T-cell (primary cell): ENCODE data around the gene ESR1. TPM values are rescaled to one million over a fixed set of nuclear protein-coding genes. Genes with fewer than 3 reads are reported as not detected.
"Not testable (repeated sequence)": the region's sequence is repeated elsewhere in the genome, so short reads cannot be mapped to it uniquely, and the experiment has no call there.

Experiments
- ATAC-seq, 4 experiments: fragments of 200-7000 bp in 3 of 4; fragments of 150-1000 bp in 1 of 4; cut with Tn5 transposase; replicated peaks in 1 of 4; 1 replicate in 3 of 4; 2 replicates in 1 of 4; pipeline ENCODE4 v1.10.0; 2021; ENCODE audit warnings: moderate library complexity in 3 of 4, mild to moderate bottlenecking in 2 of 4, moderate number of reproducible peaks in 1 of 4
- CTCF ChIA-PET, 2 donors: fragments of 300-600 bp; sonication (Branson Sonifier 250); formaldehyde crosslinking; loops; one replicate each; lab custom pipeline; 2022; ENCODE audit warnings: antibody characterized with exemption in 2 of 2; lab: Charles Lee
- POLR2A ChIA-PET, 2 donors: fragments of 300-600 bp; sonication (Branson Sonifier 250); formaldehyde crosslinking; loops; one replicate each; lab custom pipeline; 2022; ENCODE audit warnings: antibody characterized with exemption in 2 of 2; lab: Charles Lee
- DNase-seq, 35 experiments: peaks; one replicate each; pipeline versions ENCODE4 v3.0.0 to v3.0.0-alpha.2; 2013 to 2023
- H3K27ac ChIP-seq: one replicate; pipeline ENCODE4 v1.5.1; 2013; ENCODE audit warnings: low read length
- H3K27me3 ChIP-seq, 2 experiments: replicated peaks in 1 of 2; 1 replicate in 1 of 2; 2 replicates in 1 of 2; pipeline versions ENCODE4 v1.6.1 to v1.7.0; 2013; ENCODE audit warnings: low read length in 1 of 2, mixed read lengths in 1 of 2; ENCODE audit not compliant: control insufficient read depth in 2 of 2, insufficient read depth in 2 of 2; ENCODE audit errors: extremely low read depth in 1 of 2
- H3K36me3 ChIP-seq, 2 donors: 1 replicate in 1 of 2; 2 replicates in 1 of 2; pipeline versions ENCODE4 v1.6.1 to v1.7.0; 2013; ENCODE audit warnings: low read length in 1 of 2; ENCODE audit not compliant: control insufficient read depth in 2 of 2, insufficient read depth in 1 of 2; ENCODE audit errors: extremely low read depth in 1 of 2
- H3K4me1 ChIP-seq, 2 experiments: 1 replicate in 1 of 2; 2 replicates in 1 of 2; pipeline versions ENCODE4 v1.6.1 to v1.7.0; 2013; ENCODE audit warnings: low read length in 2 of 2, mixed read lengths in 1 of 2; ENCODE audit not compliant: insufficient read depth in 2 of 2, control insufficient read depth in 1 of 2; ENCODE audit errors: extremely low read depth in 1 of 2
- H3K4me3 ChIP-seq, 2 donors: 1 replicate in 1 of 2; 2 replicates in 1 of 2; pipeline versions ENCODE4 v1.5.1 to v1.7.0; 2013; ENCODE audit warnings: mild to moderate bottlenecking in 2 of 2, low read length in 1 of 2, moderate library complexity in 1 of 2; ENCODE audit not compliant: control insufficient read depth in 1 of 2; ENCODE audit errors: extremely low read depth in 1 of 2
- H3K9me3 ChIP-seq: 2 replicates; pipeline ENCODE4 v1.7.0; 2013
- H3K27ac Mint-ChIP-seq, 2 donors: one replicate each; pipeline ENCODE4 v1.8.0; 2020 to 2021; ENCODE audit warnings: mild to moderate bottlenecking in 2 of 2, mixed read lengths in 2 of 2
- H3K27me3 Mint-ChIP-seq, 2 donors: one replicate each; pipeline ENCODE4 v1.8.0; 2021 to 2022; ENCODE audit warnings: mixed read lengths in 2 of 2
- H3K36me3 Mint-ChIP-seq: one replicate; pipeline ENCODE4 v1.8.0; 2021; ENCODE audit warnings: mixed read lengths
- H3K4me1 Mint-ChIP-seq, 3 donors: one replicate each; pipeline ENCODE4 v1.8.0; 2020 to 2022; ENCODE audit warnings: mixed read lengths in 3 of 3, mild to moderate bottlenecking in 1 of 3
- H3K4me3 Mint-ChIP-seq, 3 donors: one replicate each; pipeline ENCODE4 v1.8.0; 2020 to 2022; ENCODE audit warnings: mild to moderate bottlenecking in 3 of 3, mixed read lengths in 3 of 3, moderate library complexity in 3 of 3
- H3K9me3 Mint-ChIP-seq, 3 donors: one replicate each; pipeline ENCODE4 v1.8.0; 2020 to 2022; ENCODE audit warnings: mixed read lengths in 3 of 3
- WGBS: methylation state at CpG from one replicate; pipeline ENCODE4 v1.1.5; 2013; ENCODE audit warnings: missing lambda C conversion rate; ENCODE audit not compliant: insufficient coverage; 5-methylcytosine and 5-hydroxymethylcytosine counted together
- total RNA-seq, 35 experiments: library from RNA in 6 of 35; stranded (reverse) in 6 of 35; fragments of 120-200 nt in 1 of 35; gene quantifications; one replicate each; pipeline versions ENCODE4 v1.2.1 to v1.2.4 and lab custom pipeline; 2013 to 2026

Gene ESR1
- total RNA-seq, 5 donors from 2014 or later (not counting 1 experiment from before 2014, with no cell fraction given): 1.5 to 7.3 (median 5.8) TPM

DNA sequence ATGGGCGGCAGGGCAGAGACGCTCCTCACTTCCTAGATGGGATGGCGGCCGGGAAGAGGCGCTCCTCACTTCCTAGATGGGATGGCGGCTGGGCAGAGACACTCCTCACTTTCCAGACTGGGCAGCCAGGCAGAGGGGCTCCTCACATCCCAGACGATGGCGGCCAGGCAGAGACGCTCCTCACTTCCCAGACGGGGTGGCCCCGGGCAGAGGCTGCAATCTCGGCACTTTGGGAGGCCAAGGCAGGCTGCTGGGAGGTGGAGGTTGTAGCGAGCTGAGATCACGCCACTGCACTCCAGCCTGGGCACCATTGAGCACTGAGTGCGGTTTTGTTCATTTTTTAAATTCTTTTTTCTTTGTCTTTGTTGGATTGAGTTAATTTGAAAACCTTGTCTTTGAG, 92.3 kb downstream of the ESR1 start:
- H3K4me1 Mint-ChIP-seq, H3K4me3 ChIP-seq, H3K4me3 Mint-ChIP-seq, CTCF ChIA-PET, H3K9me3 ChIP-seq, H3K27ac ChIP-seq, POLR2A ChIA-PET, H3K27me3 Mint-ChIP-seq, H3K27me3 ChIP-seq, H3K36me3 ChIP-seq, H3K4me1 ChIP-seq, DNase-seq, H3K27ac Mint-ChIP-seq, ATAC-seq: not testable (repeated sequence)
- no CpG with 5 or more reads among the region's 15 CpGs for WGBS
- Mint-ChIP-seq H3K9me3 (peaks cover 4 to 25% (median 15%) of the 10 kb centered on the region in 3 donors), H3K36me3 (peaks cover 28% of the 10 kb centered on the region)

DNA sequence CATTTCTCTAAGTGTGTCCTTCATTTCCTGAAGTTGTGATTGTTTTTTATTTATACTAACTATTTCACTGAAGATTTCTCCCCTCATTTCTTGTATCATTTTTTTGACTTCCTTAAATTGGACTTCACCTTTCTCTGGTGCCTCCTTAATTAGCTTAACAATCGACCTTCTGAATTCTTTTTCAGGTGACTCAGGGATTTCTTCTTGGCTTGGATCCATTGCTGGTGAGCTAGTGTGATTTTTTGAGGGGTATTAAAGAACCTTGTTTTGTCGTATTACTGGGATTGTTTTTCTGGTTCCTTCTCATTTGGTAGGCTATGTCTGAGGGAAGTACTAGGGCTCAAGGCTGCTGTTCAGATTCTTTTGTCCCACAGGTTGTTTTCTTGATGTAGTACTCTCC, 92.8 kb downstream of the ESR1 start:
- ChIA-PET CTCF (no interaction called here), POLR2A (no interaction called here)
- no peak for ATAC-seq
- H3K27me3 ChIP-seq: no peaks in the 10 kb centered on the region
- H3K4me1 ChIP-seq: no peaks in the 10 kb centered on the region
- Mint-ChIP-seq H3K9me3 (peaks cover 4 to 25% (median 15%) of the 10 kb centered on the region in 3 donors), H3K4me3 (no peak overlapping the region), H3K4me1 (no peaks in the 10 kb centered on the region), H3K36me3 (peaks cover 26% of the 10 kb centered on the region), H3K27me3 (peaks cover 0 to 6% of the 10 kb centered on the region in 2 donors), H3K27ac (no peak overlapping the region)
- no peak for DNase-seq
- no peak overlapping the region for H3K27ac ChIP-seq
- no peaks in the 10 kb centered on the region for H3K36me3 ChIP-seq
- H3K9me3 ChIP-seq: no peaks in the 10 kb centered on the region
- no peak overlapping the region for H3K4me3 ChIP-seq
- WGBS: 50% methylated on average over 1 of the region's 2 CpGs

DNA sequence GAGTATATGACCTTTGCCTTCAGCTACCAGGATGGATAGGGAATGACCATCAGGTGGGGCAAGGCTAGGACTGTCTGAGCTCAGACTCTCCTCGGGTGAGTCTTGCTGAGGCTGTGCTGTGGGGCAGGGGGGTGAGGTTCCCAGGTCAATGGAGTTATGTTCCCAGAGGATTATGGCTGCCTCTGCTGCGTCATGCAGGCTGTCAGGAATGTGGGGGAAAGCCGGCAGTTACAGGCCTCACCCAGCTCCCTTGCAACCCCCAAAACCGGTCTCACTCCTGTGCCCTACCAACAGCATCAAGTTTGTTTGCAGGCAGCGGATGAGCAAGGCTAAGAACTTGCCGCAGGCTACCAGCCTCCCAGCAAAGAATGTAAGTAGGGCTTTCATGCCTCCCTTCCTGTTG, 93.5 kb downstream of the ESR1 start:
- H3K27me3 ChIP-seq: no peaks in the 10 kb centered on the region
- DNase-seq (no peak), ATAC-seq (no peak)
- ChIA-PET POLR2A (no interaction called here), CTCF (no interaction called here)
- H3K9me3 ChIP-seq: no peaks in the 10 kb centered on the region
- H3K36me3 Mint-ChIP-seq: peaks cover 26% of the 10 kb centered on the region
- H3K9me3 Mint-ChIP-seq: peaks cover 4 to 25% (median 15%) of the 10 kb centered on the region in 3 donors
- H3K4me3 ChIP-seq: no peak overlapping the region
- no peak overlapping the region for H3K27ac Mint-ChIP-seq
- 67% methylated on average over 1 of the region's 6 CpGs for WGBS
- peaks cover 0 to 6% of the 10 kb centered on the region in 2 donors for H3K27me3 Mint-ChIP-seq
- H3K4me3 Mint-ChIP-seq: no peak overlapping the region
- no peak overlapping the region for H3K27ac ChIP-seq
- no peaks in the 10 kb centered on the region for H3K36me3 ChIP-seq
- no peaks in the 10 kb centered on the region for H3K4me1 Mint-ChIP-seq
- no peaks in the 10 kb centered on the region for H3K4me1 ChIP-seq

GRCh38 chr6:151904631-151905030, 97.1 kb downstream of the ESR1 start:
- CTCF ChIA-PET: no interaction called here
- no peaks in the 10 kb centered on the region for H3K4me1 Mint-ChIP-seq
- no CpG with 5 or more reads among the region's 4 CpGs for WGBS

DNA sequence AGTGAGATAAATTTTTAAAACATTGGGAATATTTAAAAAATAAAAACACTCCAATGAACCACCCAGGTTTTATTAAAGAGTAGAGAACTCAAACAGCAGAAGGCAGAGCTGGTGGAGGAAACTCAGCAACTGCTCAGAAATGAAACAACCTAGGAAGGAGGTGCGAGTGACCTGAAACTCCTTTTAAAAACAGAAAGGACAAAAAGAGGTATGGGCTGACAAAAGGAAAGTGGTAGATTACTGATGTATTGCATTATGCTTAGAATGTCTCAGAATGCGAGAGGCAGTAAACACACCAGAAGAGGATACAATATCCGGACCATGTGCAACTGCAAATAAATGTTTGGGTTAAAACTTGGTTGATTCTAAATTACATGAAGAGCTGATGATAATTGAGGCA, 97.6 kb downstream of the ESR1 start:
- Mint-ChIP-seq H3K4me1 (no peaks in the 10 kb centered on the region), H3K27ac (no peak overlapping the region), H3K36me3 (peaks cover 14% of the 10 kb centered on the region), H3K27me3 (peaks cover 0 to 6% of the 10 kb centered on the region in 2 donors), H3K4me3 (no peak overlapping the region), H3K9me3 (peaks cover 0 to 5% (median 3%) of the 10 kb centered on the region in 3 donors)
- CTCF ChIA-PET: no interaction called here
- Histone ChIP-seq H3K9me3 (no peaks in the 10 kb centered on the region), H3K36me3 (no peaks in the 10 kb centered on the region), H3K4me3 (no peak overlapping the region), H3K27ac (no peak overlapping the region), H3K27me3 (no peaks in the 10 kb centered on the region), H3K4me1 (no peaks in the 10 kb centered on the region)
- ATAC-seq (no peak), DNase-seq (no peak)
- POLR2A ChIA-PET: no interaction called here
- 82% methylated on average over 3 of the region's 3 CpGs for WGBS

More at GRCh38 chr6:151904631-151905030, 97.1 kb downstream of the ESR1 start:
- POLR2A ChIA-PET: no interaction called here
- no peaks in the 10 kb centered on the region for H3K4me1 ChIP-seq
- H3K27ac ChIP-seq: no peak overlapping the region
- no peaks in the 10 kb centered on the region for H3K27me3 ChIP-seq
- no peak overlapping the region for H3K4me3 Mint-ChIP-seq
- DNase-seq (no peak), ATAC-seq (no peak)
- no peak overlapping the region for H3K27ac Mint-ChIP-seq
- H3K36me3 Mint-ChIP-seq: peaks cover 15% of the 10 kb centered on the region
- no peaks in the 10 kb centered on the region for H3K36me3 ChIP-seq
- peaks cover 0 to 6% of the 10 kb centered on the region in 2 donors for H3K27me3 Mint-ChIP-seq
- H3K9me3 ChIP-seq: no peaks in the 10 kb centered on the region
- H3K4me3 ChIP-seq: no peak overlapping the region
- peaks cover 0 to 6% (median 4%) of the 10 kb centered on the region in 3 donors for H3K9me3 Mint-ChIP-seq

DNA sequence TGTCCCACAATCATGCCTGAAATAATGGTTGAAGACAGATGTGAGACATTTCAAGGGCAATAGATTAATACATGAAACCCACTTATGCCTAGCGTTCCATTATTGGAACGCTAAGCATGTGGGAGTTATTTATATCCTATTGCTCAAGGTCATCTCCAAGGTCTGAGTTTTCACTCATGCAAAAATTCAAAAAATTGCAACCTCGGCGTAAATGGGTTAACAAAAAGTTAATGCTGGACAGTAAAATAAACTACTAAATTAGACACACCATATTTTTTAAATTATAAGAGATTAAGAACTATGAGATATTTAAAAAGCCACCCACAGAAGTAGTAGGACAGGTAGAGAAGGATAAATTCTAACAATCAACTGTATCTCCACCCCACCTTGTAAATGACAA, 98.4 kb downstream of the ESR1 start:
- DNase-seq (no peak), ATAC-seq (no peak)
- H3K4me3 ChIP-seq: no peak overlapping the region
- Mint-ChIP-seq H3K9me3 (no peaks in the 10 kb centered on the region), H3K4me3 (no peak overlapping the region), H3K36me3 (peaks cover 7% of the 10 kb centered on the region), H3K27ac (no peak overlapping the region), H3K27me3 (peaks cover 0 to 6% of the 10 kb centered on the region in 2 donors), H3K4me1 (no peaks in the 10 kb centered on the region)
- H3K27ac ChIP-seq: no peak overlapping the region
- CTCF ChIA-PET: no interaction called here
- H3K9me3 ChIP-seq: no peaks in the 10 kb centered on the region
- H3K4me1 ChIP-seq: no peaks in the 10 kb centered on the region
- WGBS: no CpG with 5 or more reads among the region's 4 CpGs
- H3K27me3 ChIP-seq: no peaks in the 10 kb centered on the region
- POLR2A ChIA-PET: no interaction called here
- H3K36me3 ChIP-seq: no peaks in the 10 kb centered on the region

DNA sequence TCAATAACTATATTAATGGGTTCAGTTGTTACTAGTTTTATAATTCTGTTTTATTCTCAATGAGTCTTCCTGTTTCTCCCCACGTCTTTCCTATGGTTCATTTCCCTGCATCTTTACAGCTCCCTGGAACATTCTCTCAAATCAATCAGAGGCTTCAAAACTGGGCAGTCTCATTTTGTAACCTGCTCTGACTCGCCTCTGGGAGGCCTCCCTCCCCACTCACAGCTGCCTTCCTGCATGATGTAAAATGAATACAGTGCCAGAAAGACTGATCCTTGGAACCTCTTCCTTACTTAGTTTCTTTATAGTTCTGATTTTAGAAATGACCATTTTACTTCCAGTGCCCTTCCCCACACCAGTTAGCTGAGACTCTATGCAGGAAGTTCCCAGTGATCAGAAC, 103.9 kb downstream of the ESR1 start:
- ATAC-seq (no peak), DNase-seq (no peak)
- no peaks in the 10 kb centered on the region for H3K9me3 Mint-ChIP-seq
- H3K36me3 ChIP-seq: no peaks in the 10 kb centered on the region
- no peaks in the 10 kb centered on the region for H3K4me1 Mint-ChIP-seq
- ChIA-PET POLR2A (no interaction called here), CTCF (no interaction called here)
- no peak overlapping the region for H3K4me3 ChIP-seq
- no peak overlapping the region for H3K27ac Mint-ChIP-seq
- no peaks in the 10 kb centered on the region for H3K36me3 Mint-ChIP-seq
- no peaks in the 10 kb centered on the region for H3K4me1 ChIP-seq
- H3K27ac ChIP-seq: no peak overlapping the region
- H3K27me3 Mint-ChIP-seq: no peaks in the 10 kb centered on the region
- no peaks in the 10 kb centered on the region for H3K9me3 ChIP-seq
- 60% methylated on average over 1 of the region's 2 CpGs for WGBS
- no peaks in the 10 kb centered on the region for H3K27me3 ChIP-seq
- H3K4me3 Mint-ChIP-seq: no peak overlapping the region
